Stimulated activated CD8-positive, alpha-beta memory T cell treated with anti-CD3 and anti-CD28 coated beads, Interleukin-12 subunit alpha, Interleukin-12 subunit beta, amount 100 ng/mL, for 24 hours (primary cell): ENCODE results near the gene TRIM2.

Experiments used
- DNase-seq: peaks from one replicate; pipeline ENCODE4 v3.0.0-alpha.2; 2020; ENCODE audit errors: extremely low read depth

The TRIM2 gene

DNA sequence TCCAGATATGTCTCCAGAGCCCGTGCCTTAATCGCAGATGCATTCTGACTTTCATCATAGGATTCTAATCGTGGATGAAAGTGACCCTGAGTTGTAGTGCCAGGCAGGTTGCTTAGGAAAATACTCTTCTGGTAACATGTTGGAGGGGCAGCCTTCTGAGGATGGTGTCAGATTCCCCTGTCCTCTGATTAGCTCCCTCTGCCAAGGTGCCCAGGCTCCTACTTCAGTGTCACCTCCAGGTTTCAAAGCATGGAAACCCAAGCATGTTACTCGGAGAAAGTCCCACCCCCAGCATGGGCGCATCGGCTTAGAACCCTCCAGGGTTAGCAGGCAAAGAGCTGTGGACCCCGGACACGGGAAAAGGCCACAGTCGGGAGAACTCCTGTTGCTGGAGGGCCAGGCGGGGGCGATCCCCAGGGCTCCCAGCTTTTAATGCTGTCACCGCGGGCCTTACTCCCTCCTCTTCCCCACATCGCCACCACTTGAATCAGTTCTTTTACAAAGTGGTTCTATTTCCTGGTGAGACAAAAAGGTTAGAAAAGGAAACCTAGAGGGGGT, 44.5 kb downstream of the TRIM2 start:
- no peak for DNase-seq

DNA sequence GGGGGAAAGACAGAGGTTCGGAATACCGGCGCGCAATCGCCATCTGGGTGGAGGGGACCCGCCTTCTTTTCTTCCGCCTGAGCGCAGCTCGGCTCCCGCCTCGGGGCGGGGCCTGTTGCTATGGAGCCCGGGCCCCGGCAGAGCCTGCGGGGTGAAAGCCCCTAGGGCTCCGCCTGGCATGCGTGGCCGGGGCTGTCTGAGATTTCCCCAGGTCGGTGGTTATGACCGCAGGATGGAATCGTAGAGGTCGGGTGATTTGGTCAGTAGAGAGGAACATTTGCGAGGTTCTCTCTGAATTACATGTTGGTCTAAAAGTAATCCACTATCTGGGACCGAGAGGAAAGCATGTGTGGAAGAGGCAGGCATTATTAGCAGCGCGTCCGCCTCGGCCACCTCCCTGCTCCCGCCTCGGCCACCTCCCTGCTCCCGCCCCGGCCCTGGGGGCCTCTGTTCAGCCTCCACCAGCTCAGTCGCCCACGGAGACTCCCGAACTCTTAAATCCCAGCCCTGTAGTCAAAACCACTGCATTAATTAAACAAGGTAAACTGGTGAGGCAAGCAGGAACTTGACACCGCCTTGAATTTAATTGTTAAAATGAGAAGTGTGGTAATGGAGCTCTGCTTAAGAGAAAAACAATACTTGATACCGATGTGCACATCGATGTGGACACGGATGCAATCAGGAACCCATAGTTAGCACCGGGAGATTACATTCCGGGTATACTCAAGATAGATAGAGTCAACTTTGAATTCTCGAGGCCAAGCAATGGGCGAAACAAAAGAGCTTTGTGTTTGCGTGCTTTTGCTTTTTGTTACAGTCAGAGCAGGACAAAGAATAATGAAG, 45.2 kb downstream of the TRIM2 start:
- DNase-seq = peak; percentile 59

DNA sequence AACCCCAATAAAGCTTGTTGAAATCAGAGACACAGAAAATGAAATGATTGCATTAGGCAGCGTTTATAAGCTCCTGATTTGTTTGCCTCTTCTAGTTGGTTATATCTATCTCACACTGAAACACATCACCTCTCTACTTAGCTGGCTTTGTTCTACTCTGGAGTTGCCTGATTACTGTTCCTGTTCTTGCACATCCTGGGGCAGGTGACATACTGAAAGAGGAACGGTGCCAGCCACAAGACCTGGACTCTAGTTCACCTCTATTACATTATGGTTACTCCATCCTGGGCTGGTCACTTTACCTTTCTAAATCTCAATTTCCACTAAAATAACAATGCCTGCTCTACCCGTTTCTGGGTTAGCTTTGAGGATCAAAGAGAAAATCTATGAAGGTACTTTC, 47.9 kb downstream of the TRIM2 start:
- no peak for DNase-seq

DNA sequence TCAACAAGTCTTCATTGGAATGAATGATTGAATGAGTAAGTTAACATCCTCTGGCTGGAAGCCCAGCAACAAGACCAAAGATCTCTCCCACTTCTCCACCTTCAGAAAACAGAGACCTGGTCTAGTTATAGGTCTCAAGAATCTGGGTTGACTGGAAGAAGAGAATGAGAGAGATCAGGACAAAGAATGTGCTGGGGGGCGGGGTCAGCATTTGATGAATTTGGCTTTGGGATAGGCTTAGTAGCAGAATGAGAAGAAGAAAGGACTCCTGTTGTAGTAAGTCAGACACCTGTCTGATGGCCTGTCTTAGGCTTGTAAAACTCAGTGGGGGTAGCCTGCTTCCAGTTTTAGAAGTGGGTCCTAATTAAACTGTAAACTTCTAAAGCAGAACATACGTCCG, 51.0 kb downstream of the TRIM2 start:
- DNase-seq = no peak

DNA sequence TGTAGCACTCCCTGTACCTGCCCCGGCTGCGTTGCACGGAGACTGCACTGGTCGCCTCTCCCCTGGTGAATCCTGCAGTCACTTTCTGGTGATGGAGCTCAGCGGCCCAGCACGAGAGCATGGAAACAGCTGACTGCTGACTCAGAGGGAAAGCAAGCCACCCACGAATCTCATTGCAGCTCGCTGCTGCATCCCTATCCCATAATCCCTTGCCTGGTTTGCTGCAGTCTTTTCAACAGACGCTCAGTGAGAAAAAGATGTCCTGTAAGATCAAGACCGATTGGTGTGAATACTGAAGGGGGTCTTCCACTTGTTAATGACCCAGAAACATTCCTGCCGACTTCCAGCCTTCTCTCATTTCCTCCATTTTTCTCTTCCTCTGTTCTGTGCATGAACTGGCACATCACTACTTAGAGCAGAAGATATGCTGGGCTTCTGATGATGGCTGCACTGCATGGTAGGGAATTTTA, 52.9 kb downstream of the TRIM2 start:
- no peak for DNase-seq

DNA sequence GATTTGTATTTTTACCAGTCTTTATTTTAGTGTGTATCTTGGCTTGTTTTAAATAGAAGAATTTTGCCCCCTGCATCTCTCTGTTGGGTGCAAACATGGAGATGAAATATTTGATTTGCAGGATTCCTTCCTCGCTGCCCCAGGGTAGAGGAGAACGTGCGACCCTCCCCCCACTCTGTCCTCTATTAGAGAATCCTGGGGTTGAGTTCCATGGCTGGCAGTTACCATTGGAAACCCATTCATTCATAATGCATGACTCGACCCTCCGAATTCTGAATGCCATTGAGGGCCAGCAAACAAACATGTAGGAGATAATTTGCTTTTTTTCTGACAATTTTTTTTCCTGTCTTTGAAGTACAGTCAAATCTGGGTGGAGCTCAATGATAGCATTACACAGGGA, 53.7 kb downstream of the TRIM2 start:
- no peak for DNase-seq

DNA sequence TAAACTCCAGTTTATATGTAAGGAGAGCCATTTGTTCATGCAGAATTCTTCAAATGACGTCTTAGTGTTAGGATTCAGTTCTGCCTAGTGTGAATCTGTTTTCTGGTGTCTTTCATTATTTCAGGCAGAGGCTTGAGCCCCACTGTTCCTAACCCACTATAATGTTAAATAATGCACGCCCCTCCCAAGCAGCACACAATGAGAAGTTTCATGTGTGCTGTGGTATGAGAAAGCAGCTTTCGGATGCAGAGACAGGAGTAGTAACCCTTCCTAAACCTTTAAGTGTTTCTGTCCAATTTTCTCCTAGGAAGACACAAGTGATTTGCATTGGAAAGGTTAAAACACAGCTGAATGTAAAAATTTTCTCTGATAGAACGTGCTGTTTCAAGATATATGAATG, 54.5 kb downstream of the TRIM2 start:
- no peak for DNase-seq

DNA sequence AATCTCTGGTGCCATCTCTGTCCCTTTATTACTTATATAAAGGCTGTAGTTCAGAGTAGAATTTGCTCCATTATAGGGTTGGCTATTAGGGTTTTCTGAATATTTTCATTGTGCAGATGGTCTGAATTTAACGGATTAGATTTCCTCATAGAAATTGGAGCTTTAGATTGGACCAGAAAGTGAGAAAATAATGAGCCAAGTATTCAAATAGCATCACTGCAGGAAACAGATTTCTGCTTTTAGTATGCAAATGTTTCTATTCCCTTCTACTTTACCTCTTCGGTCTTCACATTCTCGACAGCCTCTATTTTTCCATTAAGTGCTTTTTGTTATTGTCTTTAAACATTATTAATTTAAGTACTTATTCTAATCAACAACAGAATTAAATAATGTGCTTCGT, 55.4 kb downstream of the TRIM2 start:
- DNase-seq = no peak

DNA sequence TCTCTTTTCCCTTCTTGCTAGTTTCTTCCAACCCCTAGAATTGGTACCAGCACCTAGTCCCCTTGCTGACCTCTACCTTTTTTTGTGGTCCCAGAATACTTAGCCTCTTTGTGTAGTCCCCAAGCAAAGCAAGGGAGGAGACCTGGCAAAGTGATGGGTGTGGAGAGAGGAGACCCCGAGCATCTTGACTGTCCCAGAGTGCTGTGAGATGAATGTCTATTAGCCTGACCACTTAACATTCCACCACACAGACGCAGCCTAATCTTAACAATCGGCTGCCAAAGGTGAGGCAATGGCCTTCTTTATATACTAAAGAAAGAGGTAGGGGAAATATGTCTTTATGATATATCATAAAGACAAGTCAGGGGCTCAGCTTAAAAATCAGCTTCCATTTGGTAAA, 55.9 kb downstream of the TRIM2 start:
- no peak for DNase-seq

DNA sequence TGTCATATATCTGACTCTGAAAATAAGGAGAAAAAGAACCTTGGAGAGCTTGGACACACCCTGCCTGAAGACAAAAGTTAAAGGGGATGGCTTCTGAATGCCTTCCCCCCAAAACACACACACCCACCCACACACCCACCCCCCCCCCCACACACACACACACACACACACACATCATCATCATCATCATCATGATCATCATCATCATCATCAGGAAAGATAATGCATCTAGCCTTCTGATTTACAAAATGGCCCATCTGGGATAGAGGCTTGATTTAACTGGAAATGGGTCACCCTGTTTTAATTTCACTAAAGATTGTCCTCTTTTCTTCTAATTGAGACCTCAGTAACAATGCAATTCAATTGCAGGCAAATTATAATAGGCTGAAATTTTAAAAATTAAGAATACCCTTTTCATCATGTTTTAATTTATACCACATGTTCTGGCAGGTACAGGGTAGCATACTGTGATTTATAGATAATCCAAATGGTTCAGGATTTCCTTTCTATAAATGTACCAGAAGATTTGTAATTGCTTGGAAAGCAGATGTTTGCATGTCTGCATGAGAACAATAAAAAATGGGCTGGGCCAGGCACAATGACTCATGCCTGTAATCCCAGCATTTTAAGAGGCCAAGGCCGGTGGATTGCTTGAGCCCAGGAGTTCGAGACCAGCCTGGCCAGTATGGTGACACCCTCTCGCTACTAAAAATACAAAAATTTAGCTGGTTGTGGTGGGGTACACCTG, 56.5 kb downstream of the TRIM2 start:
- no peak for DNase-seq

DNA sequence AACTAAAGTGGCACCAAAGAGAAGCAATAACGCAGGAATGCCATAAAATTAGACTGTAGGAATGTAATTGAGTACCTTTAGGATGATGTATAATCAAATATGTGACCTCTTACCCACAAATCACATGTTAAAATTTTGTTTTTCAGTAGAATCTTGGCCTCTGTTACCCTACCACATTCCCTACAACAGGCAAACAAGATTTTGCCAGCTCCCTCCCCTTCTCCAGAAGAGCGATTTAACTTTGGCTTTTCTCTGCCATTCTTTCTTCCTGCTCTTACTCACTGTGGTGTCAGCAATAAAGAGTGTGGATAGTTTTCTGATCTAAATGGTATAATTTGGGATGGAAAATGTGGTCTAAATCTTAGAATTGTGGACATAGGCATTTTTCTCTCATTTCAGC, 57.2 kb downstream of the TRIM2 start:
- DNase-seq = no peak

DNA sequence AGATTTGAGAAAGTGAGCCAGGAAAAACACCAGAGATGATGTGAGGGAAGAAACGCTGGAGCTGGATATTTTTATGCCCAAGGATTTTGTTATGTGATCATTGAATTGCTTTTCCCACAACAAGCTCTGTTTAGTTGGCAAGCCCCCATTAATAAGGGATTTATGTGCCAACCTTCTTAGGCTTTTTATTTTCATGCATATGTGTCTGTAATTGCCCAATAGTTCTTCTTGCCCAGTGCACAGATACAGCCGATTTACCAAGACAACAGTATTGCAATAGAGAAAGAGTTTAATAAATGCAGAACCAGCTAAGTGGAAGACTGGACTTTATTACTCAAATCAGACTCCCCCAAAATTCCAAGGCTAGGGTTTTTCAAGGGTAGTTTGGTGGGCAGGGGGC, 57.7 kb downstream of the TRIM2 start:
- no peak for DNase-seq

DNA sequence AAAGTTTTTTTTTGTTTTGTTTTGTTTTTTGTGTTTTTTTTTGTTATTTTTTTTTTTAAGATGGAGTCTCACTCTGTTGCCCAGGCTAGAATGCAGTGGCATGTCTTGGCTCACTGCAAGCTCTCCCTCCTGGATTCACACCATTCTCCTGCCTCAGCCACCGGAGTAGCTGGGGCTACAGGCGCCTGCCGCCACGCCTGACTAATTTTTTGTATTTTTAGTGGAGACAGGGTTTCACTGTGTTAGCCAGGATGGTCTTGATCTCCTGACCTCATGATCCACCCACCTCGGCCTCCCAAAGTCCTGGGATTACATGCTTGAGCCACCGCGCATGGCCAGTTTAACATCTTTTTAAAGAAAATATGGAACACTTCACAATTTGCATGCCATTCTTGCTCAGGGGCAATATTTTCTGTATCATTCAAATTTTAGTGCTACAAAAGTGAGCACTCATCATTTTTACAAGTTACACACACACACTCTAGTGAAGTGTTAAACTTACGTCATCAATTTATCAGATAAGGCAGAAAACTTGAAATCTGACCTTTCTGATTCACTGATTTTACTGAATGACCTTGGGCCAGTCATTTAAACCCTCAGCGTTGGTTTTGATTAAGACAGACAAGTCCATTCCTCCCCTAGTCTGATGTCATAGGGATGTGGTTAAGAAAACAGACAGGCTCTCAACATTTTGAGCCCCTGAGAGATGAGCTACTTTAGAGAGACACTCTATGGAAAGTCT, 61.2 kb downstream of the TRIM2 start:
- DNase-seq = no peak

DNA sequence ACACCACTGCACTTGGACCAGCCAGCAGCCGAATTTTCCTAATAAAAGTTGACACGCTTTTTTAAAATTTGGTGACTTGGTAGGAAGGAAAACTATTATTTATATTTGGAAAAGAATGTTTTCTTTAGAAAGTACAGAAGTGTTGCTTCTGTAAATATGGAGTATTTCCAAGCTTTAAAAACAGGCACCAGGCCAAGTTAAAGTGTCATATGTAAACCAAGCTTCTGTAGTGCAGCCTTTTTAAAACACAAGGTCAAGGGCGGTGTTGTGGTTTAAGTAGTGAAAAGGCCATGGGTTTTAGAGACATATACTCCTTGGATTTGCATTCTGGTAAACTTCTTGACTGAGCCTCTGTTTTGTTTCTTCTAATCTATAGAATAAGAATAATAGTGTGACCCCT, 62.7 kb downstream of the TRIM2 start:
- no peak for DNase-seq

DNA sequence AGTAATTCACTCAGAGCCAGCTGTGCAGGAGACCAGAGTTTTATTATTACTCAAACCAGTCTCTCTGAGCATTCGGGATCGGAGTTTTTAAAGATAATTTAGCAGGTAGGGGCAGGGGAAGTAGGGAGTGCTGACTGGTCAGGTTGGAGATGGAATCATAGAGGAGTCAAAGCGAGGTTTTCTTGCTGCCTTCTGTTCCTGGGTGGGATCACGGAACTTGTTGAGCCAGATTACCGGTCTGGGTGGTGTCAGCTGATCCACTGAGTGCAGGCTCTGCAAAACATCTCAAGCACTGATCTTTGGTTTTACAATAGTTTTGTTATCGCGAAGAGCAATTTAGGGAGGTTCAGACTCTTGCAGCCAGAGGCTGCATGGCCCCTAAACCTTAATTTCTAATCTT, 63.6 kb downstream of the TRIM2 start:
- DNase-seq = no peak

DNA sequence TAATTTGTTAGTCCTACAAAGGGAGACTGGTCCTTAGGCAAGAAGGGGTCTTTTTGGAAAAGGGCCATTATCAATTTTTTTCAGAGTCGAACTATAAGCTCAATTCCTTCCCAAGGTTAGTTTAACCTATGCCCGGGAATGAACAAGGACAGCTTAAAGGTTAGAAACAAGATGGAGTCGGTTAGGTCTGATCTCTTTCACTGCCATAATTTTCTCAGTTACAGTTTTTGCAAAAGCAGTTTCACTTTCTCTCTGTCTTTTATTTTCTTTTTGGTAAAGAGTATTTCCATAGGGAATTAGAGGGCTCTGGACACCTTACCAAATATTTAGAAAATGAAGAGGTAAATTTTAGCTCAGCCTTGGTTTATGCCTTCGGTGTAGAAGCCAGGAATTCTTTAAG, 64.1 kb downstream of the TRIM2 start:
- no peak for DNase-seq

DNA sequence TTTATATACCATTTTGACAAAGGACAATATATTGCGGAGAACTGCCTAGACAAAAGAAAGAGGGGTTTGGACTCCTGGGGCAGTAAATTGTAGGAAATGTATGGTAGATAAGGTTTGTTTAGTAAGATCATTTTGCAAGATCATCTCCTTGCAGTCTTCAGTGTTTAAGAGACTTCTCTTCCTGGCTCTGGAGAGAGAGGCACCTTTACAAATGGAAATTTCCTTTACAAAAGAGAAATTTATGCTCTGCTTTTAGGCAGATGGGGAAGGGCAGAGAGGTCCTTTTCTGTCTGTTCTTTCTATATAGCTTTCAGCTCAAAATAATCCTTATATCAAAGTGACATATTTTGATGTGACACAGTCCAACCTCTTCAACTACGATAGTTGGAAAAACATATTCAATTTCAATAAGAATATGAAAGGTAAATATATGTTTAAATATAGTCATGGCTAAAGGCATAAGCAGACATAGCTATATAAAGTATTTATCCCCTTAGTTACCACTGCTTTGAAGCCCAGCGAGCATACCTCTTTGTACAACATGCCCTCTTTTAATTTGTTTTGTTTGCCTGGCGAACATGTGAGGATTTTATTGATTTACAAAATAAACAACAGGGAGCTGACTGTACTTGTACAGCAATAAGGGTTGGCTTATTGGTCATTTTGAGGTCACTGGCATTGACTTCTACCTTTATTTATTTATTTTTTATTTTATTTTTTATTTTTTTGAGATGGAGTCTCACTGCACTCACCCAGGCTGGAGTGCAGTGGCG, 65.2 kb downstream of the TRIM2 start:
- no peak for DNase-seq

DNA sequence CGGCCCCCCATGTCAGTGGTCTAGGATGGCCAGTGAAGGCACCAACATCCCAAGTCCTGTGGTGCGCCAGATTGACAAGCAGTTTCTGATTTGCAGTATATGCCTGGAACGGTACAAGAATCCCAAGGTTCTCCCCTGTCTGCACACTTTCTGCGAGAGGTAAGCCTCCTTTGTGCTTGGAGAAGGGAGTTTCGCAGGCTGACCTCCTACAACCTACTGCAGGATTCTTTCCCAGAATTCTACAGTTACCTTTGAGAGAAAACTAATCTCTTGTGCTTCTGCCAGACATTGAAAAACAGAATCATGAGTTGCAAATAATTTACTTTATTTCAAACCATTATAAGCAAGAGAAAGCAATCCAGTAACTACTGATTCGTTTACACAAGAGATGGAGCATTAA, 66.1 kb downstream of the TRIM2 start:
- no peak for DNase-seq

DNA sequence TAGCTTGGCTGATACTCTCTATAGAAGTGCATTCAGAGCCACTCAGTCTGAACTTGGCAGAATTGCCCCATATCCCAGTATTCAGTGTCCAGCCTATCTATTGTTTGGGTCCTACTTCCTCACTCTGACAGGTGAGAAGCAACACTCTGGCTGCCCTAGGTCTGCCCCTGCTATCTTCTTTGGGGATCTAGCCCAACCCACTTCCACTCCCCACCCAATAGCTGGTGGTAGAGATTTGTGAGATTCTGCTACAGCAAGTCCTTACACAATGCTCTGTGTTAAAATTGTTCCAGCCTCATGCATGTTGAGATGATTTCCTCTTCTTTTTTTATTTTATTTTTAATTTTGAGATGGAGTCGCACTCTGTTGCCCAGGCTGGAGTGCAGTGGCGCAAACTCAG, 67.6 kb downstream of the TRIM2 start:
- DNase-seq = no peak

DNA sequence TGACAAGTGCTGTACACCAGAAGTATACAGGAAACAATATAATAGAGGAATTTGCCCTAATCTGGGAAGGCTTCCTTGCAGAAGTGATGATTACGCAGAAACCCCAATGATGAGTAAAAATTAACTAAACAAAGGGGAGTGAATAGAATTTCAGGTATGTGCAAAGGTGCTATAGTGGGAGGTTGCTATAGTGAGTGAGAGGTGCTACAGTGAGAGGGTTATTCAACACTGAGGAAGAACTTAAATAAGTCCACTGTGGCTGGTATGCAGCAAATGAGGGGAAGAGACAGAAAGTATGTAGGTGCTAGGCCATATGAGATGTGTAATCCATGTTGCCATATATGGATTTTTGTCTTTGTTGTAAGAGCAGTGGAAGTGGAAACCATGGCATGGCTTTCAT, 69.5 kb downstream of the TRIM2 start:
- no peak for DNase-seq

DNA sequence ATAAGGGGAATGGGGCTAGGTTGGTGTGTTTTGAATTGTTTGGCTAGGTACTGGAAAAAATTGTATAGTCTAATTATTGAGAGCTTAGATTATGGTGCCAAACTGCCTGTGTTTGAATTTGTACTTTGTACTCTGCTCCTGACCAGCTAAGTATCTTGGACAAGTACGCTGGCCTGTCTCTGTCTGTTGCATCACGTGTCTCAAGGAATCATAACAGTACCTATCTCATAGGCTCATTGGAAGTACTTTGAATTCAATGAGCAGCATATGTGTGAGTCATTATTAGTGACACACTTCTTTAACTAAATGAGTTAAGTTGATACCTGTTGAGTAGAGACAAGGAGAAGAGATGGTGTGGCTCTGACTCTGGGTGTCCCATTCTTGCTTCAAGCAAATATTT, 70.7 kb downstream of the TRIM2 start:
- no peak for DNase-seq
